Mesenchymal stem cell (in vitro differentiated cells and primary cell): ENCODE measurements around the gene GNA14.
"Not testable (repeated sequence)": the region's sequence is repeated elsewhere in the genome, so short reads cannot be mapped to it uniquely, and the experiment has no call there.

Experiments used
- DNase-seq: peaks from one replicate; pipeline ENCODE4 v3.0.0-alpha.2; 2013
- H2AFZ ChIP-seq: one replicate; pipeline ENCODE4 v1.6.1; 2013; ENCODE audit warnings: low read depth, mild to moderate bottlenecking, control low read depth, inconsistent platforms, low read length, moderate library complexity
- H2AK5ac ChIP-seq: 2 replicates; pipeline ENCODE4 v1.6.1; 2013; ENCODE audit warnings: low read length, moderate library complexity, mild to moderate bottlenecking, inconsistent platforms; ENCODE audit not compliant: severe bottlenecking
- H2BK120ac ChIP-seq: one replicate; pipeline ENCODE4 v1.6.1; 2013; ENCODE audit warnings: low read depth, mild to moderate bottlenecking, inconsistent platforms, low read length, moderate library complexity
- H2BK12ac ChIP-seq, 2 experiments: one replicate each; pipeline ENCODE4 v1.6.1; 2013; ENCODE audit warnings: inconsistent platforms in 2 of 2, low read length in 2 of 2, mild to moderate bottlenecking in 2 of 2, moderate library complexity in 2 of 2, control low read depth in 1 of 2
- H2BK15ac ChIP-seq: one replicate; pipeline ENCODE4 v1.6.1; 2013; ENCODE audit warnings: mild to moderate bottlenecking, low read depth, inconsistent platforms; ENCODE audit not compliant: poor library complexity, severe bottlenecking
- H2BK5ac ChIP-seq: 2 replicates; pipeline ENCODE4 v1.6.1; 2013; ENCODE audit warnings: low read depth, mild to moderate bottlenecking, low read length, control low read depth, inconsistent platforms; ENCODE audit not compliant: poor library complexity, severe bottlenecking
- H3K14ac ChIP-seq, 2 experiments: one replicate each; pipeline ENCODE4 v1.6.1; 2013; ENCODE audit warnings: inconsistent platforms in 2 of 2, low read length in 2 of 2, control low read depth in 1 of 2, mild to moderate bottlenecking in 1 of 2, moderate library complexity in 1 of 2
- H3K18ac ChIP-seq, 2 experiments: one replicate each; pipeline ENCODE4 v1.6.1; 2013; ENCODE audit warnings: inconsistent platforms in 2 of 2, low read length in 2 of 2, control low read depth in 1 of 2, low read depth in 1 of 2, mild to moderate bottlenecking in 1 of 2
- H3K23ac ChIP-seq, 2 experiments: one replicate each; pipeline ENCODE4 v1.6.1; 2013; ENCODE audit warnings: inconsistent platforms in 2 of 2, low read length in 2 of 2, mild to moderate bottlenecking in 2 of 2, moderate library complexity in 2 of 2, control low read depth in 1 of 2
- H3K27ac ChIP-seq: 2 replicates; pipeline ENCODE4 v1.5.1; 2013; ENCODE audit warnings: mild to moderate bottlenecking, moderate library complexity, low read length, control low read depth, inconsistent platforms; ENCODE audit not compliant: poor library complexity, severe bottlenecking
- H3K27me3 ChIP-seq, 2 experiments: 2 replicates each; pipeline versions ENCODE4 v1.6.1 to v1.7.0; 2013; ENCODE audit warnings: low read length in 2 of 2, mild to moderate bottlenecking in 2 of 2, moderate library complexity in 2 of 2, control low read depth in 1 of 2, inconsistent platforms in 1 of 2; ENCODE audit not compliant: control insufficient read depth in 1 of 2, insufficient read depth in 1 of 2
- H3K36me3 ChIP-seq, 2 experiments: 2 replicates each; pipeline versions ENCODE4 v1.6.1 to v1.7.0; 2013; ENCODE audit warnings: low read length in 2 of 2, control low read depth in 1 of 2, inconsistent platforms in 1 of 2, low read depth in 1 of 2, mild to moderate bottlenecking in 1 of 2; ENCODE audit not compliant: insufficient read depth in 2 of 2, control insufficient read depth in 1 of 2
- H3K4ac ChIP-seq, 2 experiments: one replicate each; pipeline ENCODE4 v1.6.1; 2013; ENCODE audit warnings: inconsistent platforms in 2 of 2, low read length in 2 of 2, mild to moderate bottlenecking in 2 of 2, moderate library complexity in 2 of 2, control low read depth in 1 of 2, low read depth in 1 of 2
- H3K4me1 ChIP-seq: 2 replicates; pipeline ENCODE4 v1.6.1; 2013; ENCODE audit warnings: low read depth, low read length, control low read depth; ENCODE audit not compliant: control insufficient read depth, insufficient read depth
- H3K4me2 ChIP-seq: 2 replicates; pipeline ENCODE4 v1.6.1; 2013; ENCODE audit warnings: low read length, mild to moderate bottlenecking, inconsistent platforms; ENCODE audit not compliant: poor library complexity, severe bottlenecking
- H3K4me3 ChIP-seq, 2 experiments: 2 replicates each; pipeline versions ENCODE4 v1.5.1 to v1.7.0; 2013; ENCODE audit warnings: low read length in 2 of 2, mild to moderate bottlenecking in 2 of 2, control low read depth in 1 of 2, low read depth in 1 of 2; ENCODE audit not compliant: insufficient read depth in 1 of 2
- H3K79me1 ChIP-seq: replicated peaks from 2 replicates; pipeline ENCODE4 v1.6.1; 2013; ENCODE audit warnings: mild to moderate bottlenecking, control low read depth, low read length, inconsistent platforms; ENCODE audit not compliant: poor library complexity, severe bottlenecking
- H3K9ac ChIP-seq: 2 replicates; pipeline ENCODE4 v1.7.0; 2013; ENCODE audit warnings: mild to moderate bottlenecking, low read length, moderate library complexity
- H3K9me3 ChIP-seq: 2 replicates; pipeline ENCODE4 v1.7.0; 2013; ENCODE audit warnings: mild to moderate bottlenecking, low read length; ENCODE audit not compliant: control insufficient read depth
- H4K8ac ChIP-seq: one replicate; pipeline ENCODE4 v1.6.1; 2013; ENCODE audit warnings: inconsistent platforms, mild to moderate bottlenecking, low read length, moderate library complexity
- H4K91ac ChIP-seq: one replicate; pipeline ENCODE4 v1.6.1; 2013; ENCODE audit warnings: mild to moderate bottlenecking, low read length, inconsistent platforms
- WGBS: methylation state at CpG from one replicate; pipeline ENCODE4 v1.1.7; 2013; ENCODE audit warnings: mixed read lengths; 5-methylcytosine and 5-hydroxymethylcytosine counted together

GNA14 gene

GRCh38 chr9:77402286-77402685 lies 245.8 kb downstream of the GNA14 start:
- Histone ChIP-seq H3K4me1 (no peaks in the 10 kb centered on the region), H3K14ac (no peak overlapping the region), H3K79me1 (no peaks in the 10 kb centered on the region), H2BK120ac (no peak overlapping the region), H3K23ac (no peak overlapping the region), H2BK15ac (no peak overlapping the region), H4K91ac (no peak overlapping the region), H3K4ac (no peak overlapping the region), H3K4me2 (no peak overlapping the region), H3K9me3 (no peaks in the 10 kb centered on the region), H3K9ac (peak overlapping the region; percentile 57), H2BK5ac (no peak overlapping the region), H3K4me3 (no peak overlapping the region), H3K27me3 (no peaks in the 10 kb centered on the region), H4K8ac (no peak overlapping the region), H2AFZ (no peak overlapping the region), H3K27ac (no peak overlapping the region), H2BK12ac (no peak overlapping the region), H3K36me3 (peaks cover 3 to 7% of the 10 kb centered on the region in 2 experiments), H2AK5ac (no peak overlapping the region), H3K18ac (no peak overlapping the region)
- no peak for DNase-seq
- WGBS, result no CpG with 5 or more reads among the region's 2 CpGs

- no peak overlapping the region for H3K18ac ChIP-seq
- no peaks in the 10 kb centered on the region for H3K9me3 ChIP-seq
- no peak overlapping the region for H4K8ac ChIP-seq
- H2BK15ac ChIP-seq, result no peak overlapping the region
- H3K23ac ChIP-seq, result no peak overlapping the region
- H3K4me2 ChIP-seq, result no peak overlapping the region
- no peak overlapping the region for H2AFZ ChIP-seq
- H3K4me3 ChIP-seq, result no peak overlapping the region
- no peaks in the 10 kb centered on the region for H3K4me1 ChIP-seq
- no peak overlapping the region for H3K9ac ChIP-seq
- H2BK12ac ChIP-seq, result no peak overlapping the region
- H3K36me3 ChIP-seq, result no peaks in the 10 kb centered on the region
- no CpG with 5 or more reads among the region's 1 CpG for WGBS
- no peak overlapping the region for H3K4ac ChIP-seq
- no peak overlapping the region for H2BK120ac ChIP-seq
- H3K79me1 ChIP-seq, result no peaks in the 10 kb centered on the region
- H3K14ac ChIP-seq, result no peak overlapping the region
- peak overlapping the region; percentile 19 for H2BK5ac ChIP-seq
- H2AK5ac ChIP-seq, result no peak overlapping the region
- H3K27ac ChIP-seq, result no peak overlapping the region
- H4K91ac ChIP-seq, result no peak overlapping the region
- no peak for DNase-seq
- no peaks in the 10 kb centered on the region for H3K27me3 ChIP-seq
Observed at GRCh38 chr9:77399964-77400363, 248.2 kb downstream of the GNA14 start.

GRCh38 chr9:77398581-77398980 lies 249.5 kb downstream of the GNA14 start:
- H2AFZ ChIP-seq, H3K4me3 ChIP-seq, H3K9me3 ChIP-seq, H3K9ac ChIP-seq, H2BK5ac ChIP-seq, H3K27ac ChIP-seq, H3K36me3 ChIP-seq, H3K23ac ChIP-seq, H3K27me3 ChIP-seq, H3K4ac ChIP-seq, H2AK5ac ChIP-seq, DNase-seq, H2BK12ac ChIP-seq, H3K4me2 ChIP-seq, H3K18ac ChIP-seq, H3K4me1 ChIP-seq, H3K14ac ChIP-seq, H4K8ac ChIP-seq, H2BK120ac ChIP-seq, H2BK15ac ChIP-seq, H4K91ac ChIP-seq, H3K79me1 ChIP-seq: not testable (repeated sequence)
- 100% methylated on average over 7 of the region's 9 CpGs for WGBS

GRCh38 chr9:77392328-77392727 lies 255.8 kb downstream of the GNA14 start:
- Histone ChIP-seq H3K4me3 (no peak overlapping the region), H3K18ac (no peak overlapping the region), H3K27ac (no peak overlapping the region), H3K9ac (no peak overlapping the region), H3K4me2 (no peak overlapping the region), H2AK5ac (no peak overlapping the region), H3K36me3 (peaks cover 0 to 2% of the 10 kb centered on the region in 2 experiments), H2BK120ac (no peak overlapping the region), H2AFZ (no peak overlapping the region), H2BK12ac (no peak overlapping the region), H4K91ac (no peak overlapping the region), H2BK15ac (no peak overlapping the region), H3K9me3 (no peaks in the 10 kb centered on the region), H3K79me1 (no peaks in the 10 kb centered on the region), H2BK5ac (no peak overlapping the region), H3K23ac (no peak overlapping the region), H3K14ac (no peak overlapping the region), H3K4ac (no peak overlapping the region), H3K27me3 (no peaks in the 10 kb centered on the region), H4K8ac (no peak overlapping the region), H3K4me1 (no peaks in the 10 kb centered on the region)
- no peak for DNase-seq
- 92% methylated on average over 1 of the region's 7 CpGs for WGBS
